GM12892 (cell line): Measurements from ENCODE around the gene EXOC6B.

Experiments used
- DNase-seq: peaks from one replicate; pipeline ENCODE4 v3.0.0; 2011; ENCODE audit not compliant: insufficient read length
- FAIRE-seq: peaks from 2 replicates; lab custom pipeline; 2011; peaks lifted over from hg19 to GRCh38; lab: Jason Lieb, UNC
- POLR2A ChIP-seq: IDR thresholded peaks from 2 replicates; pipeline ENCODE4 v1.6.1; 2011; ENCODE audit warnings: low read depth, low read length, control low read depth
- POLR2AphosphoS5 ChIP-seq: IDR thresholded peaks from 2 replicates; pipeline ENCODE4 v1.6.1; 2011; ENCODE audit warnings: low read depth, low read length, control low read depth
- TAF1 ChIP-seq: IDR thresholded peaks from 2 replicates; pipeline ENCODE4 v1.6.1; 2011; ENCODE audit warnings: low read depth, mild to moderate bottlenecking, control low read depth, low read length, borderline replicate concordance

EXOC6B gene

DNA sequence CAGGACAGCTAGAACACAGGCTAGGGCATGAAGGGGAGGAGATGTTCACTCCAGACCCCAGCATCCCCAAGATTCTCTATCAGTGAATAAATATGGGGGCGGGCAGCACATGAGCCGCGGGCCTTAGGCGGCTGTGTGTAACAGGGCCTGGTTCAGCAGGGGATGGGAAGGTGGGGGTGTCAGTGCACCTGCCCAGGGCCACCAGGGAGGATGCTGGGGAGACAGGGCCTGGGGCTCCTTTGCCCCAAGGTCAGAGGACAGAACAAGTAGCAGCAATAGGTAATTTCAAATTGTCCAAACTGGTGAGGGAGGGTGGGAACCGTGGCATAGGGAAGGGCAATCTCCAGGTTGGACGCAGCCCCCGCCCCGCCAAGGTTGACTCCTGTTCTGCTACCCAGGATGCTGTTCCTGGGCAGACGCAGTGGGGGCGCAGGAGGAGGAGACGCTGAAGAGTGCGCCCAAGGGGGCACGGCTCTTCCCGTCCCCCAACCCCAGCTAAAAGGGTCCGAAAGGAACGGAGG, 694.4 kb downstream of the EXOC6B start:
- no peak for TF ChIP-seq POLR2AphosphoS5
- FAIRE-seq (no peak), DNase-seq (no peak)

DNA sequence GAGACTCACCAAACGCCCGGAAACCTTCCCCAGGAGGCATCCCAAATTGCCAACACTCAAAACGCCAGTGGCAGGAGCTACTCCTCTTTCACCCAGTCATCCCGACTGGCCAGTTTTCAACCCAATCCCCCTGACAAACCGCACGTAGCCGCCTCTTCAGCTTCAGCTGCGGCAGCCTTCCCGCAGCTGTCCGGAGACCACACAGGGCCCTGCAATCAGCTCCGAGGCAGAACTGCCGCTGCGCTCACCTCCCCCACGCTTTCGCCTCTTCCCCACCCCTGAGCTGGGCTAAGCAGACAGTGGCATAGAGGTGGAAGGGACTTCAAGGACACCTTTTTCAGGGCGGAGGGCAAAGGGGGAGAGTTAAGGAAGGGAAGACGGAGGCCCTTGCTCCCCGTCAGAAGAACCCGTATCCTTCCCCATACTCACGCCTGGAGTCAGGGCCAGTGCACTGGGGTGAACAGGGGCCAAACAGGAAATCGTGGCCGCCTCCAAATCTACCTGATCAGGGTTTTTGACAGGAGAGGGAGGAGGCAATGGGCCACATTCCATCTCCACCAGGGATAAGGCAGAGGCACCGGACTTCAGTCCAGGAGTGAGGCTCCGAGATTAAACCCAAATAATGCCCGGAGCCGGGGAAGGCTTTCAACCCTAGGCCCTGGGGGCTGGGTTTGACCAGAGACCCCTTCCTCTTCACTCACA, 695.0 kb downstream of the EXOC6B start:
- TF ChIP-seq POLR2A (no peak), TAF1 (no peak), POLR2AphosphoS5 (no peak)
- no peak for DNase-seq
- FAIRE-seq, result no peak

DNA sequence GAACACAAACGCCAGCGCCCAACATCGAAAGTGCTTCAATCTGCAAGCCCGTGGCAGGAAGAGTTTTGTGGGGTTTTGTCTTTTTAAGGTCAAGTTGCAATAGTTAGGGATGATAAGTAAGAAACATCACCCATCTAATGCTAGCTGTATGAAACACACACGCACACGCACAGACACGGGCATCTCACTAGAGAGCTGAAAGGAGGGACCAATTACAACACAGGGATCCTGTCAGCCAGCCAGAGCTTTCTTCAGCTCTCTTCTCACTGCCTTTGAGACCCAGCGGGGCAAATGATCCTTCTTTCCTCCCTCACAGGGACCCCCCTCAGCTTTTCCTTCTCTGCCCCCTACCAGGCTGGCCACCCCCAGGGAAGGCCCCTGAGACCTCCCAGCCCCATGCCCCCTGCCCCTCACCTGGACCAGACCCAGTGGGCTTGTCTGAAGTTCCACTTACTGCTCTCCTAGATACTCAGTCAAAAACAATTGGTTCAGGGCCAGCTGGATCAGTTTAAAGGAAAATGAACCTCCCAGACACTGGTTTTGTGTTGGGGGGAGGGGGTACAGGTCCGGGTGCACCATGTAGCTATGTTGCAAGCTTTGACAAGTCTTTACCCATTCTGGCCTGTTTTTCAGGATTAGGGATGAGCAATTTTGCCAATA, 696.0 kb downstream of the EXOC6B start:
- FAIRE-seq (no peak), DNase-seq (no peak)
- TF ChIP-seq POLR2A (no peak), POLR2AphosphoS5 (no peak), TAF1 (no peak)

DNA sequence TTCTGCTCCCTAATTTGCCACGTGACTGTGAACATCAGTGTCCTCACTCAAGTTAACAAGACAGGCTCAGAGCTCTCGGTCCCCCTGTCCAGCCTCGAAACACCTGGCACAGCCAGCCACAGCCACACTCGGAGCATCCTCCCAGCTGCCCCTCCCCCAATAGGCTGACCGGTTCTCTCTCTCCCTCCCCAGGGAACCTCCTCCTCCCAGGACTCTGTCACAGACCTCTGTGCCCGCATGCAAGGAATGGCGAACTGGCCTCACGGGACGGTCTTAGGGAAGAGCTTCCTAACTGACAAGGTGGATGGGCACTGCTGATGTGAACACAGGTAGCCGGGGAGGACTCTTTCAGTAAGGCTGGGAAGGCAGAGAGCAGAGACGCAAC, 697.0 kb downstream of the EXOC6B start:
- DNase-seq (no peak), FAIRE-seq (no peak)
- no peak for TF ChIP-seq POLR2A
- no peak for TF ChIP-seq POLR2AphosphoS5
- TF ChIP-seq TAF1, result no peak

DNA sequence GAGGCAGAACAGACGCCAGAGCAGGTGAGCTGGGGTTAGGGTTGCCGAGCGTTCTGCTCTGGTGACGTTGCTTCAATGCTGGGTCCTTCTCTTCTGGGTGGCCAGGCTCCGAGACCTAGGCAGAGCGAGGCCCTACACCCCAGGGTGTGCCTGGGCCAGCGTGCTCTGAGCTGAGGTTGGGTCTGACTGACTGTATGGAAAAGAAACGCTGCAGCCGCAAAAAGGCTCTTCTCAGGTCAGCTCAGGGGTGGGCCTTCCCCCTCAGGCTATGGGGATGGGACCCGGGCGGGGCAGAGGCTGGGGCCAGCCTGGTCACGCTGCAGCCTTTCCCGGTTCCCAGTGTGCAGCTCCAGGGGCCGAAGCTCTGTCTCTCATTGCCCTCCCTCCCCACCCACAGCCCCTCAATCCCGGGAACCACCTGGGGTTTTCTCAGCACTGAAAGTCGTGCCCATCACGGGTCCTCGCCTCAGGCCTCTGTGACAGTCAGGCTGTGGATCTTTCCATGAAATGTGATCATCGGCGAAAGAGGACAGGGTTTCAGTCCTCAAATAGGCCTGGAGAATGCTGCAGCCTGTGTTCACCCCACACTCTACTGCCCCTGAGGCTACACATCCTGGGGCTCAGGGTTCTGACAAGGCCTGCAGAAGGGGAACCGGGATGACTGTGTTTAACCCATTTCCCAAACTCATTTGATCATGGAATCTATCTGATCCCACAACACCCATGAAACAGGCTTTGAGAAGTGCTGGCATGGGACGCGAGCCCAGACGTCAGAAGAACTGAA, 697.6 kb downstream of the EXOC6B start:
- FAIRE-seq (no peak), DNase-seq (no peak)
- TF ChIP-seq TAF1 (no peak), POLR2A (no peak), POLR2AphosphoS5 (no peak)

DNA sequence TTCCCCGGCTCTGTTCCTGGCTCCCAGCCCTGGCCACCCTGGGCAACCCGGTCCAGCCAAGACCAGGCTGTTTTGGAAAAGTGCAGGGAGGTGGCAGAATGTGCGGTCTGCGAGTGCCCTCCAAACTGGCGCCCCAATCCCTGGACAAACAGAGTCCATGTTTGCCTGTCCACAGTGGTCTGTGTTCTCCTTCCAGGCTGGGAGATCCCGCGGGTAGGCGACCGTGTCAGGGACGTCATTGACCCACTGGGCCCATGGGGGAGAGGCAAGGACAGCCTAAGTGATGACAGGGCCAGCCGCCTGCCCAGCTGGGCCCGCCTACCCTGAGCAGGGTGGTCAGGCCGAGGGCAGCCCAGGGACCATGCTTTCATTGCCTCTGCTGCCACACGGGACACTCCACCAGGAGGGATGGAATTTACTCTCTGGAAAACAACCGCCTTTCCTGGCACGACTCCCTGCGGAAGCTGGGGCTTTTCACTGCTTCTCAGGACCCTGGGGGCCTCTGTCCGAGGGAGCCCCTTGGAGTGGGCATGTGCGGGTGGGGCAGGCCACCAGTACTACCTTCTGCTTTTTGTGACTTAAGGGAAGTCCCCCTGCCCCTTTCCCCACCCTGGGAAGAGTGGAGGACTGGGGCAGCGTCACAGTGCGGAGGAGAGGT, 698.3 kb downstream of the EXOC6B start:
- TF ChIP-seq TAF1, result no peak
- no peak for DNase-seq

DNA sequence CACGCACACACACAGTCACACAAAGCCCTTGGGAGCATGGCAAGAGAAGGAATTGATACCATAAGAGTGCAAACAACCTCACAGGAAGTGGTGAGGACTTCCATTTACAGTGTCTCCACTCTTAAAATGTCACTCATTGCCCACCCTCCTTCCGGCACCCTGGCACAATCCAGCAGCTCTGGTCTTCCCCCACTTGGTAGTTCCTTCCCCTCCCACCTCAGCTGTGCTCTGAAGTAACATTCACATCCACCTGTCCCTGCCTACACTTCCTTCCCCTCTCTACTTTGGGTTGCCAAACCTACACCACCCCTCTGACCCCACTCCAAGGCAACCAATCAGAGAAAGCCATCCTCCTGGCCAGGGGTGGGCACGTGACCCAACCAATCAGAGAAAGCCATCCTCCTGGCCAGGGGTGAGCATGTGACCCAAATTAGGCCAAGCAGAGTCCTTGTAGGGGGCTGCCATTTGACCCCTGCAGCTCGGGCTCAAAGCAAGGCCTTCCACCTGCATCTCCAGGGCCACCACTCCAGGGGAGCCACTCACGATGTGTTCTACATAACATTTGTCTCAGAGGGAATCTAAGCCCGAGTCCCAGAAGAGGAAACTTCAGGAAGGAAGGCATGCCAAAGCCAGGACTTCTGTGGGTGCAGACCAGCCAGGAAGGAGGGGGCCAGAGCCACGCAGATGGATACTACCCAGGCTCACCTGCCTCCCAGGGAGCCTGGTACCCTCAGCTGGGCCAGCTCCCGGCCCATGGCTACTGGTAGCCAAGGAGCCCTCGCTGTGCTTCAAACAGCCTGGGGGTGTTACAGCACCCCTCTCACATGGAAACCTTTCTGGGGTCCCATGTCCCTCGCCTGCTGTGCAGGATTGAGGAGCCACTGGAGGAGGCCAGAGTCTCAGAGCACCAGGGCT, 699.4 kb downstream of the EXOC6B start:
- no peak for DNase-seq
- TF ChIP-seq POLR2AphosphoS5 (no peak), TAF1 (no peak), POLR2A (no peak)

More for the DNA sequence above, 698.3 kb downstream of the EXOC6B start:
- no peak for FAIRE-seq

More for the DNA sequence above, 699.4 kb downstream of the EXOC6B start:
- no peak for FAIRE-seq
